ENCODE data around the gene SLC37A4. TPM values are rescaled to one million over a fixed set of nuclear protein-coding genes. Genes with fewer than 3 reads are reported as not detected.

SLC37A4 gene
- total and polyA plus RNA-seq, 2 of the 13 experiments (the other 11 are each of a cell fraction or from before 2014, with no cell fraction given): 43.0 to 56.1 TPM

- peak; percentile 76 for TF ChIP-seq MIER3 (CRISPR knock-in tag; IDR thresholded peaks at IDR 0.05; ENCODE audit: borderline replicate concordance)
- peak; percentile 69; the same call in 1 of the 2 replicates for TF ChIP-seq STAT5B (CRISPR knock-in tag; IDR thresholded peaks at IDR 0.05)
- 0 out of 2 replicates have a peak, but pooled peaks have one; percentile 61 for TF ChIP-seq ZNF576 (CRISPR knock-in tag; IDR thresholded peaks at IDR 0.05)
- no peak for TF ChIP-seq ZNF770 (CRISPR knock-in tag; IDR thresholded peaks at IDR 0.05)
- TF ChIP-seq REL (CRISPR knock-in tag; conservative IDR thresholded peaks at IDR 0.05): peak; percentile 74
- TF ChIP-seq KLF12 (CRISPR knock-in tag; IDR thresholded peaks at IDR 0.05; ENCODE audit: borderline replicate concordance): peak; percentile 83; the same call in 1 of the 2 replicates
- peak; percentile 57; the same call in 1 of the 2 replicates for TF ChIP-seq ZNF510 (CRISPR knock-in tag; IDR thresholded peaks at IDR 0.05; ENCODE audit: low read depth)
- peak; percentile 97 for TF ChIP-seq KAT8 (CRISPR knock-in tag; IDR thresholded peaks at IDR 0.05)
- no peak for TF ChIP-seq ZFP62 (CRISPR knock-in tag; IDR thresholded peaks at IDR 0.05)
- TF ChIP-seq ZNF772 (CRISPR knock-in tag; IDR thresholded peaks at IDR 0.05): peak; percentile 35; the same call in 1 of the 2 replicates
- no peak for TF ChIP-seq ZNF234 (CRISPR knock-in tag; conservative IDR thresholded peaks at IDR 0.05)
- peak; percentile 29; the same call in 1 of the 2 replicates for TF ChIP-seq ZNF235 (CRISPR knock-in tag; IDR thresholded peaks at IDR 0.05; ENCODE audit: borderline replicate concordance)
- no peak for TF ChIP-seq TMF1 (CRISPR knock-in tag; IDR thresholded peaks at IDR 0.05; ENCODE audit: low read depth)
- TF ChIP-seq HMGXB3 (CRISPR knock-in tag; IDR thresholded peaks at IDR 0.05; ENCODE audit: borderline replicate concordance): 0 out of 2 replicates have a peak, but pooled peaks have one; percentile 33
- peak; percentile 92 for TF ChIP-seq DR1 (CRISPR knock-in tag; IDR thresholded peaks at IDR 0.05)
- no peak for TF ChIP-seq ZNF740 (CRISPR knock-in tag; IDR thresholded peaks at IDR 0.05)
- TF ChIP-seq CEBPG (CRISPR knock-in tag; IDR thresholded peaks at IDR 0.05): no peak
- no peak for TF ChIP-seq PRDM10 (CRISPR knock-in tag; IDR thresholded peaks at IDR 0.05; ENCODE audit: low read depth)
Observed at GRCh38 chr11:119018074-119018938, 12.4 kb downstream of the SLC37A4 start, which contains the start of the genes RPS25 and TRAPPC4 (continued).

Data from HepG2 (cell line).